PC-9 (cell line): Measurements from ENCODE around the gene TMUB1. TPM values are rescaled to one million over a fixed set of nuclear protein-coding genes. Genes with fewer than 3 reads are reported as not detected.

Experiments used
- BruUV-seq: library from RNA; stranded (reverse); fragments of 400-500 nt; replicated peaks from 2 replicates; lab custom pipeline; 2021; lab: Mats Ljungman, UMichigan
- CTCF ChIA-PET: fragments of 300-600 bp; sonication (Branson Sonifier 250); formaldehyde crosslinking; loops from one replicate; lab custom pipeline; 2022; ENCODE audit warnings: antibody characterized with exemption; lab: Charles Lee
- POLR2A ChIA-PET: fragments of 300-600 bp; sonication (Branson Sonifier 250); formaldehyde crosslinking; loops from one replicate; lab custom pipeline; 2022; ENCODE audit warnings: antibody characterized with exemption; ENCODE audit not compliant: unreplicated experiment; lab: Charles Lee
- DNase-seq, 2 experiments: peaks; one replicate each; pipeline versions ENCODE4 v3.0.0 to v3.0.0-alpha.2; 2015 to 2022; ENCODE audit warnings: mixed read lengths in 1 of 2
- H2AFZ ChIP-seq: fragments of 200-600 bp; sonication (generic); 2 replicates; pipeline ENCODE4 v1.8.1; 2017; ENCODE audit warnings: antibody characterized with exemption
- H3F3A ChIP-seq: fragments of 200-600 bp; sonication (generic); 2 replicates; pipeline ENCODE4 v1.8.1; 2017; ENCODE audit warnings: antibody characterized with exemption, mild to moderate bottlenecking, low read depth; ENCODE audit not compliant: insufficient read depth
- H3K27ac ChIP-seq: fragments of 200-600 bp; sonication (generic); 2 replicates; pipeline ENCODE4 v1.6.1; 2016; ENCODE audit warnings: mixed run types
- H3K27me3 ChIP-seq: fragments of 200-600 bp; sonication (generic); 2 replicates; pipeline ENCODE4 v1.6.1; 2016; ENCODE audit warnings: low read depth, mixed run types; ENCODE audit not compliant: insufficient read depth
- H3K36me3 ChIP-seq: fragments of 200-600 bp; sonication (generic); 2 replicates; pipeline ENCODE4 v1.6.1; 2016; ENCODE audit warnings: low read depth, mixed run types
- H3K4me1 ChIP-seq: fragments of 200-600 bp; sonication (generic); replicated peaks from 2 replicates; pipeline ENCODE4 v1.6.1; 2016; ENCODE audit warnings: mixed run types; ENCODE audit not compliant: insufficient read depth
- H3K4me2 ChIP-seq: fragments of 200-600 bp; sonication (generic); 2 replicates; pipeline ENCODE4 v1.6.1; 2017; ENCODE audit warnings: mixed run types
- H3K4me3 ChIP-seq: fragments of 200-600 bp; sonication (generic); 2 replicates; pipeline ENCODE4 v1.6.1; 2016; ENCODE audit warnings: mixed run types
- H3K79me2 ChIP-seq: fragments of 200-600 bp; sonication (generic); 2 replicates; pipeline ENCODE4 v1.6.1; 2017; ENCODE audit warnings: low read depth, mixed run types
- H3K9me2 ChIP-seq: fragments of 200-600 bp; sonication (generic); 2 replicates; pipeline ENCODE4 v1.8.1; 2017; ENCODE audit warnings: mild to moderate bottlenecking; ENCODE audit not compliant: insufficient read depth
- H3K9me3 ChIP-seq: fragments of 200-600 bp; sonication (generic); 2 replicates; pipeline ENCODE4 v1.8.1; 2016; ENCODE audit warnings: low read depth; ENCODE audit not compliant: insufficient read depth
- H4K20me1 ChIP-seq: fragments of 200-600 bp; sonication (generic); 2 replicates; pipeline ENCODE4 v1.8.1; 2017; ENCODE audit not compliant: insufficient read depth
- CTCF ChIP-seq: fragments of 200-600 bp; sonication (generic); conservative IDR thresholded peaks from 2 replicates; pipeline ENCODE4 v1.6.1; 2017; ENCODE audit warnings: mixed run types, antibody characterized with exemption, mild to moderate bottlenecking, moderate library complexity
- EZH2 ChIP-seq: fragments of 200-600 bp; sonication (generic); IDR thresholded peaks from 2 replicates; pipeline ENCODE4 v1.8.0; 2017; ENCODE audit warnings: antibody characterized with exemption, low read depth
- intact Hi-C: fragments of 100-400 bp; cut with micrococcal nuclease; formaldehyde crosslinking; loops from one replicate; pipeline ENCODE4 v1.10.0; 2022; ENCODE audit not compliant: unreplicated experiment
- total RNA-seq: library from RNA; stranded (reverse); gene quantifications from 2 replicates; pipeline ENCODE4 v1.2.3, GENCODE V29; 2021

Gene TMUB1
- total RNA-seq, 1 experiment from 2014 or later: 87.8 TPM

- intact Hi-C loops: no loop called here
- POLR2A ChIA-PET: interaction anchor here (0.6 to 0.7 kb wide), 2 partner anchors 71 to 93 kb away, joined by 3 to 27 read pairs; no protein-coding TSS in a partner anchor
These were observed 21.3 kb upstream of the TMUB1 start for GRCh38 chr7:151104411-151105235.

GRCh38 chr7:151103973-151104372, 20.7 kb upstream of the TMUB1 start:
- intact Hi-C loops: no loop called here
- POLR2A ChIA-PET: no interaction called here
- H3K4me3 ChIP-seq: no peak overlapping the region
- no peaks in the 10 kb centered on the region for H3K9me3 ChIP-seq
- no peaks in the 10 kb centered on the region for H3K9me2 ChIP-seq
- H3K4me2 ChIP-seq: no peak overlapping the region
- no peak for DNase-seq
- H3K36me3 ChIP-seq: 0 out of 2 replicates have a peak, but pooled peaks cover 5% of the 10 kb centered on the region
- peaks cover 20% of the 10 kb centered on the region; the same call in 1 of the 2 replicates for H3K79me2 ChIP-seq
- peaks cover 55% of the 10 kb centered on the region for H4K20me1 ChIP-seq
- no peak overlapping the region for H3K27ac ChIP-seq
- no peak overlapping the region for H2AFZ ChIP-seq
- H3K27me3 ChIP-seq: no peaks in the 10 kb centered on the region
- H3K4me1 ChIP-seq: no peaks in the 10 kb centered on the region
- TF ChIP-seq EZH2 (no peak), CTCF (no peak)
- no TSS peak for BruUV-seq
- no peaks in the 10 kb centered on the region for H3F3A ChIP-seq
- CTCF ChIA-PET: no interaction called here

More at GRCh38 chr7:151104411-151105235, 21.3 kb upstream of the TMUB1 start:
- no peaks in the 10 kb centered on the region for H3K27me3 ChIP-seq
- 0 out of 2 replicates have a peak, but pooled peaks cover 5% of the 10 kb centered on the region for H3K36me3 ChIP-seq
- H3F3A ChIP-seq: peaks cover 2% of the 10 kb centered on the region; the same call in 1 of the 2 replicates
- no peaks in the 10 kb centered on the region for H3K9me3 ChIP-seq
- H3K4me1 ChIP-seq: no peaks in the 10 kb centered on the region
- H3K27ac ChIP-seq: no peak overlapping the region
- no peaks in the 10 kb centered on the region for H3K9me2 ChIP-seq
- H3K4me3 ChIP-seq: no peak overlapping the region
- BruUV-seq: no TSS peak
- peaks cover 16% of the 10 kb centered on the region; the same call in 1 of the 2 replicates for H3K79me2 ChIP-seq
- H4K20me1 ChIP-seq: peaks cover 52% of the 10 kb centered on the region
- TF ChIP-seq CTCF (no peak), EZH2 (no peak)
- CTCF ChIA-PET: no interaction called here
- no peak overlapping the region for H2AFZ ChIP-seq
- no peak for DNase-seq
- H3K4me2 ChIP-seq: no peak overlapping the region

GRCh38 chr7:151102991-151103390, 19.7 kb upstream of the TMUB1 start:
- TF ChIP-seq CTCF (no peak), EZH2 (no peak)
- Histone ChIP-seq H3F3A (no peaks in the 10 kb centered on the region), H3K27me3 (no peaks in the 10 kb centered on the region), H2AFZ (no peak overlapping the region), H4K20me1 (peaks cover 60% of the 10 kb centered on the region), H3K4me2 (no peak overlapping the region), H3K9me2 (no peaks in the 10 kb centered on the region), H3K9me3 (no peaks in the 10 kb centered on the region), H3K79me2 (peaks cover 29% of the 10 kb centered on the region), H3K27ac (no peak overlapping the region), H3K36me3 (0 out of 2 replicates have a peak, but pooled peaks cover 5% of the 10 kb centered on the region), H3K4me3 (no peak overlapping the region), H3K4me1 (no peaks in the 10 kb centered on the region)
- no TSS peak for BruUV-seq
- POLR2A ChIA-PET: no interaction called here
- intact Hi-C loops: no loop called here
- no peak for DNase-seq
- CTCF ChIA-PET: no interaction called here
